Trophoblast cell (in vitro differentiated cells and primary cell): ENCODE data around the gene PCNX4.

Experiments used
- DNase-seq, 2 donors: peaks; one replicate each; pipeline ENCODE4 v3.0.0-alpha.2; 2016
- H2AFZ ChIP-seq: 2 replicates; pipeline ENCODE4 v1.6.1; 2013; ENCODE audit warnings: low read length, moderate library complexity, mild to moderate bottlenecking; ENCODE audit not compliant: insufficient read depth, poor library complexity
- H2AK5ac ChIP-seq: 2 replicates; pipeline ENCODE4 v1.6.1; 2013; ENCODE audit warnings: mild to moderate bottlenecking, low read length
- H2BK120ac ChIP-seq: 2 replicates; pipeline ENCODE4 v1.6.1; 2013; ENCODE audit warnings: low read length, mild to moderate bottlenecking, moderate library complexity; ENCODE audit not compliant: insufficient read depth, poor library complexity
- H2BK12ac ChIP-seq: 2 replicates; pipeline ENCODE4 v1.6.1; 2013; ENCODE audit warnings: mild to moderate bottlenecking, low read length, moderate library complexity
- H2BK5ac ChIP-seq: 2 replicates; pipeline ENCODE4 v1.6.1; 2013; ENCODE audit warnings: low read length, low read depth, moderate library complexity, mild to moderate bottlenecking; ENCODE audit not compliant: poor library complexity
- H3K14ac ChIP-seq: 2 replicates; pipeline ENCODE4 v1.6.1; 2013; ENCODE audit warnings: mild to moderate bottlenecking, low read length
- H3K18ac ChIP-seq: 2 replicates; pipeline ENCODE4 v1.6.1; 2013; ENCODE audit warnings: mild to moderate bottlenecking, low read length
- H3K23ac ChIP-seq: 2 replicates; pipeline ENCODE4 v1.6.1; 2013; ENCODE audit warnings: low read length
- H3K27ac ChIP-seq: 2 replicates; pipeline ENCODE4 v1.5.1; 2013; ENCODE audit warnings: low read depth, mild to moderate bottlenecking, inconsistent platforms, low read length, moderate library complexity
- H3K27me3 ChIP-seq: 2 replicates; pipeline ENCODE4 v1.6.1; 2013; ENCODE audit warnings: inconsistent platforms, mild to moderate bottlenecking, low read length, moderate library complexity; ENCODE audit not compliant: insufficient read depth
- H3K36me3 ChIP-seq, 2 experiments: 1 replicate in 1 of 2; 2 replicates in 1 of 2; pipeline ENCODE4 v1.6.1; 2013; ENCODE audit warnings: low read length in 2 of 2, mild to moderate bottlenecking in 2 of 2, moderate library complexity in 1 of 2; ENCODE audit not compliant: insufficient read depth in 2 of 2, control insufficient read depth in 1 of 2
- H3K4ac ChIP-seq: 2 replicates; pipeline ENCODE4 v1.6.1; 2013; ENCODE audit warnings: low read depth, mild to moderate bottlenecking, low read length, moderate library complexity
- H3K4me1 ChIP-seq, 2 experiments: 1 replicate in 1 of 2; 2 replicates in 1 of 2; pipeline ENCODE4 v1.6.1; 2013; ENCODE audit warnings: low read length in 2 of 2, mild to moderate bottlenecking in 2 of 2, moderate library complexity in 1 of 2; ENCODE audit not compliant: insufficient read depth in 2 of 2, control insufficient read depth in 1 of 2
- H3K4me2 ChIP-seq: 2 replicates; pipeline ENCODE4 v1.6.1; 2013; ENCODE audit warnings: inconsistent platforms, mild to moderate bottlenecking, low read length, moderate library complexity
- H3K4me3 ChIP-seq: 2 replicates; pipeline ENCODE4 v1.5.1; 2013; ENCODE audit warnings: mild to moderate bottlenecking, low read depth, low read length, inconsistent platforms
- H3K79me1 ChIP-seq: one replicate; pipeline ENCODE4 v1.6.1; 2013; ENCODE audit warnings: low read length
- H3K79me2 ChIP-seq: 2 replicates; pipeline ENCODE4 v1.6.1; 2013; ENCODE audit warnings: low read length, mild to moderate bottlenecking; ENCODE audit not compliant: control insufficient read depth, insufficient read depth, poor library complexity
- H3K9ac ChIP-seq: 2 replicates; pipeline ENCODE4 v1.6.1; 2013; ENCODE audit warnings: mild to moderate bottlenecking, low read length
- H3K9me3 ChIP-seq: 2 replicates; pipeline ENCODE4 v1.6.1; 2013; ENCODE audit warnings: low read depth, mild to moderate bottlenecking, control low read depth, inconsistent platforms, low read length; ENCODE audit not compliant: insufficient read depth
- H4K12ac ChIP-seq: 2 replicates; pipeline ENCODE4 v1.6.1; 2013; ENCODE audit warnings: low read depth, mild to moderate bottlenecking, low read length, moderate library complexity
- H4K8ac ChIP-seq: 2 replicates; pipeline ENCODE4 v1.6.1; 2013; ENCODE audit warnings: low read depth, mild to moderate bottlenecking, low read length, moderate library complexity
- H4K91ac ChIP-seq: one replicate; pipeline ENCODE4 v1.6.1; 2013; ENCODE audit warnings: low read depth, mild to moderate bottlenecking, low read length, moderate library complexity
- WGBS: extraction: QIAGEN DNeasy Blood & Tissue Kit; methylation state at CpG from one replicate; pipeline ENCODE4 v1.1.7; 2013; ENCODE audit warnings: missing lambda C conversion rate; ENCODE audit not compliant: insufficient read length, insufficient coverage; ENCODE audit errors: extremely low coverage; 5-methylcytosine and 5-hydroxymethylcytosine counted together

The PCNX4 gene

DNA sequence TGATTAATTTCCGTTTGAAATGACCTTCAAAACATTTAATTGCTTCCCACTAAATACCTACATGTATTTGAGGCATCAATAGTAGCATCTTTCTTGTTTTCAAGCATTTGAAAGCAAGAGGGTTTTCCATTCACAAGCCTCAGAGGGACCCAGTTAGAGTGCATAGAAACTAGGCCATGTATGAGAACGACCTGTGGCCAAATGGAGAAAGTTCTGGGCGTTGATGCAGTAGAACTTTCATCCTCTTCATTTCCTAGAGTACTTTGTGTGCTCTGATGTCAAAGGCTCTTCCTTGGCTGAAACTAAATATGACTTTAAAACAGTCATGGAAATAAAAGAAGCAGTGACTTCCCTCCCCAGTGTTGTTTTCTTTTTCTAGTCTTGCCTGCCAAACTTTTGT, 74.4 kb downstream of the PCNX4 start:
- Histone ChIP-seq H4K12ac (no peak overlapping the region), H4K8ac (no peak overlapping the region), H3K4me3 (no peak overlapping the region), H3K36me3 (peaks cover 0 to 3% of the 10 kb centered on the region in 2 experiments), H3K9ac (no peak overlapping the region), H3K79me2 (peaks cover 5% of the 10 kb centered on the region), H3K4me1 (peaks cover 0 to 2% of the 10 kb centered on the region in 2 experiments), H3K4me2 (no peak overlapping the region), H3K14ac (no peak overlapping the region), H2BK12ac (no peak overlapping the region), H4K91ac (no peak overlapping the region), H3K9me3 (no peaks in the 10 kb centered on the region), H3K23ac (no peak overlapping the region), H2BK5ac (no peak overlapping the region), H3K27me3 (no peaks in the 10 kb centered on the region), H3K4ac (no peak overlapping the region), H3K18ac (no peak overlapping the region), H2AK5ac (no peak overlapping the region), H3K79me1 (peaks cover 6% of the 10 kb centered on the region), H3K27ac (no peak overlapping the region), H2AFZ (no peak overlapping the region), H2BK120ac (no peak overlapping the region)
- no CpG with 5 or more reads among the region's 3 CpGs for WGBS
- no peak for DNase-seq

DNA sequence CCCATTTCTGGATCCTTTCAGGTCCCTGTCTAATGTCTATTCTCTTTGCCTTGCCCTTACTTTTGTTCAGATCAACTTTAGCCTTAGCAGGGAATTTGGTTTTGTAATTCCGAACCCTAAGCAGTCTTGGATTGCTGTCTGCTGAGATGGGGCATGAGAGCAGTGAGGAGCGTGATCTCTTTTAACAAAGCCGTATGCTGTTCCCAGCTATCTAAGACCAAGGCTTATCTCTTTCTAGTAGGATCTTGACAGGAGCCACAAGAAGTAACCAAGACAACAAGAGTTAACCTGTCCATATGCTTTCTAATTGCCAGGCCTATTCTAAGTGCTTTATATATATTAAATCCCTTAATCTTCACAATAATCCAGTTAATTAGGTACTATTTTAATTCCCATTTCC, 78.0 kb downstream of the PCNX4 start:
- Histone ChIP-seq H2BK5ac (no peak overlapping the region), H3K9ac (no peak overlapping the region), H2AK5ac (no peak overlapping the region), H3K36me3 (no peaks in the 10 kb centered on the region), H3K4me1 (peaks cover 0 to 2% of the 10 kb centered on the region in 2 experiments), H3K18ac (no peak overlapping the region), H3K9me3 (no peaks in the 10 kb centered on the region), H2AFZ (no peak overlapping the region), H3K4me2 (no peak overlapping the region), H4K8ac (no peak overlapping the region), H3K27me3 (no peaks in the 10 kb centered on the region), H4K12ac (no peak overlapping the region), H3K79me2 (peaks cover 4% of the 10 kb centered on the region), H3K79me1 (peaks cover 5% of the 10 kb centered on the region), H4K91ac (no peak overlapping the region), H2BK120ac (no peak overlapping the region), H3K14ac (no peak overlapping the region), H3K27ac (no peak overlapping the region), H3K4ac (no peak overlapping the region), H3K23ac (no peak overlapping the region), H3K4me3 (no peak overlapping the region), H2BK12ac (no peak overlapping the region)
- no CpG with 5 or more reads among the region's 3 CpGs for WGBS
- no peak for DNase-seq

DNA sequence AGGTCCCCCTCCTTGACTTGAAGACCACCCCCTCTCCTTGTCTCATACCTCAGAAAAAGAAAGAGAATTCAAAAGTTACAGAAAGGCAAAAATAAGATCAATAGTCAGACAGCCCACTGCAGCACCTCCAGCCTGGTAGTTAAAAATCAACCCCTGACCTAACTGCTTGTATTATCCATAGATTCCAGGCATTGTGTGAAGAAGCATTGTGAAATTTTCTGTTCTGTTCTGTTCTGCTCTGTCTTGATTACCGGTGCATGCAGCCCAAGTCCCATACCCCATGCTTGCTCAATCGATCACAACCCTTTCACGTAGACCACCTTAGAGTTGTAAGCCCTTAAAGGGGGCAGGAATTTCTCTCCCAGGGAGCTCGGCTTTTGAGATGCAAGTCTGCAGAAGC, 79.2 kb downstream of the PCNX4 start:
- no peak overlapping the region for H3K27ac ChIP-seq
- no peak overlapping the region for H4K91ac ChIP-seq
- H2BK12ac ChIP-seq, result no peak overlapping the region
- no peak overlapping the region for H3K4ac ChIP-seq
- H3K27me3 ChIP-seq, result no peaks in the 10 kb centered on the region
- H4K8ac ChIP-seq, result no peak overlapping the region
- no peak for DNase-seq
- H2AK5ac ChIP-seq, result no peak overlapping the region
- no peak overlapping the region for H2AFZ ChIP-seq
- no peaks in the 10 kb centered on the region for H3K79me1 ChIP-seq
- H3K9ac ChIP-seq, result peak overlapping the region; percentile 53
- no peaks in the 10 kb centered on the region for H3K79me2 ChIP-seq
- no peak overlapping the region for H2BK120ac ChIP-seq
- no peak overlapping the region for H3K23ac ChIP-seq
- H3K36me3 ChIP-seq, result no peaks in the 10 kb centered on the region
- no peak overlapping the region for H3K4me2 ChIP-seq
- no peak overlapping the region for H3K14ac ChIP-seq
- no peak overlapping the region for H3K18ac ChIP-seq
- no peak overlapping the region for H3K4me3 ChIP-seq
- H4K12ac ChIP-seq, result no peak overlapping the region
- H2BK5ac ChIP-seq, result no peak overlapping the region
- no peaks in the 10 kb centered on the region for H3K9me3 ChIP-seq
- H3K4me1 ChIP-seq, result no peaks in the 10 kb centered on the region
- no CpG with 5 or more reads among the region's 4 CpGs for WGBS

DNA sequence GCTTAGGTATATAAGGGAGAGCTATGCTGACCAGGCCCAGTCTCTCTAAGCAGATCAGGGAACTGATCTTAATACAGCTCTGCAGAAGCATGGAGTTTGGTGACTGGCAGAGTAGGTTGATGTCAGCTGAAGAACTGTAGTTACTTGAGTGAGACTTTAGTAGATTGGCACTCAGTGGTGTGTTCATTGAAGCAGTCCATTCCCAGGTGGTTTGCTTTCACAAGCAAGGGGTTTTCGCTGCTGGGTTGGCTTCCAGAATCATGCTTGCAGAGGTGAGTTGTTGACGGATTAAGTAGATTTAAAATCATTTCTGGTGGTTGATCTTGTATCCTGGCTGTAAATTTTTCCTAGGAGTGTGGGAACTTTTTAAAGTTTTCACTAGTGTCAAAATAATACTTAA, 80.0 kb downstream of the PCNX4 start:
- H2BK5ac ChIP-seq, result no peak overlapping the region
- no peak overlapping the region for H4K12ac ChIP-seq
- H2AFZ ChIP-seq, result no peak overlapping the region
- no peak overlapping the region for H4K8ac ChIP-seq
- H3K9ac ChIP-seq, result no peak overlapping the region
- no peak overlapping the region for H2BK120ac ChIP-seq
- no peak overlapping the region for H3K14ac ChIP-seq
- no peak overlapping the region for H3K4me2 ChIP-seq
- H3K79me1 ChIP-seq, result no peaks in the 10 kb centered on the region
- no peak for DNase-seq
- WGBS, result no CpG with 5 or more reads among the region's 2 CpGs
- H3K27me3 ChIP-seq, result no peaks in the 10 kb centered on the region
- H2BK12ac ChIP-seq, result no peak overlapping the region
- no peaks in the 10 kb centered on the region for H3K79me2 ChIP-seq
- H3K4me3 ChIP-seq, result no peak overlapping the region
- H3K23ac ChIP-seq, result no peak overlapping the region
- H4K91ac ChIP-seq, result no peak overlapping the region
- no peaks in the 10 kb centered on the region for H3K9me3 ChIP-seq
- no peaks in the 10 kb centered on the region for H3K4me1 ChIP-seq
- no peaks in the 10 kb centered on the region for H3K36me3 ChIP-seq
- H2AK5ac ChIP-seq, result no peak overlapping the region
- no peak overlapping the region for H3K27ac ChIP-seq
- no peak overlapping the region for H3K4ac ChIP-seq
- H3K18ac ChIP-seq, result no peak overlapping the region
